HCT116 (cell line): ENCODE data around the gene NTHL1.
"Not testable (repeated sequence)": the region's sequence is repeated elsewhere in the genome, so short reads cannot be mapped to it uniquely, and the experiment has no call there.

Experiments
- EZH2 ChIP-seq: fragments of 200-600 bp; sonication (generic); IDR thresholded peaks from 2 replicates; pipeline ENCODE4 v1.6.1; 2017; ENCODE audit warnings: antibody characterized with exemption, mixed run types
- TF ChIP-seq, protein P1 (sequence below), 3 experiments: fragments of 200-600 bp in 1 of 3; sonication (generic) in 1 of 3; IDR thresholded peaks in 2 of 3; conservative IDR thresholded peaks in 1 of 3; 2 replicates each; pipeline ENCODE4 v1.5.1; 2012 to 2017; ENCODE audit warnings: low read depth in 2 of 3, low read length in 2 of 3, antibody characterized with exemption in 1 of 3, borderline replicate concordance in 1 of 3, control low read depth in 1 of 3, mild to moderate bottlenecking in 1 of 3, mixed read lengths in 1 of 3, mixed run types in 1 of 3, moderate library complexity in 1 of 3; ENCODE audit not compliant: insufficient read depth in 1 of 3

DNA sequence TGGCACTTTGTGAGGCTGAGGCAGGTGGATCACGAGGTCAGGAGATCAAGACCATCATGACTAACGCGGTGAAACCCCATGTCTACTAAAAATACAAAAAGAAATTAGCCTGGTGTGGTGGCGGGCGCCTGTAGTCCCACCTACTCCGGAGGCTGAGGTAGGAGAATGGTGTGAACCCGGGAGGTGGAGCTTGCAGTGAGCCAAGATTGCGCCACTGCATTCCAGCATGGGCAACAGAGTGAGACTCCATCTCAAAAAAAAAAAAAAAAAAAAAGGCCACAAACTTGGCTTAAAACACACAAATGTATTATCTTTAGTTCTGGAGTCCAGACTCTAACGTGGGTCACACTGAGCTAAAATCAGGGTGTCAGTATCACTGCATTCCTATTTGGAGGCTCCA, 35.9 kb downstream of the NTHL1 start:
- TF ChIP-seq EZH2, result not testable (repeated sequence)
- TF ChIP-seq, protein P1, sequence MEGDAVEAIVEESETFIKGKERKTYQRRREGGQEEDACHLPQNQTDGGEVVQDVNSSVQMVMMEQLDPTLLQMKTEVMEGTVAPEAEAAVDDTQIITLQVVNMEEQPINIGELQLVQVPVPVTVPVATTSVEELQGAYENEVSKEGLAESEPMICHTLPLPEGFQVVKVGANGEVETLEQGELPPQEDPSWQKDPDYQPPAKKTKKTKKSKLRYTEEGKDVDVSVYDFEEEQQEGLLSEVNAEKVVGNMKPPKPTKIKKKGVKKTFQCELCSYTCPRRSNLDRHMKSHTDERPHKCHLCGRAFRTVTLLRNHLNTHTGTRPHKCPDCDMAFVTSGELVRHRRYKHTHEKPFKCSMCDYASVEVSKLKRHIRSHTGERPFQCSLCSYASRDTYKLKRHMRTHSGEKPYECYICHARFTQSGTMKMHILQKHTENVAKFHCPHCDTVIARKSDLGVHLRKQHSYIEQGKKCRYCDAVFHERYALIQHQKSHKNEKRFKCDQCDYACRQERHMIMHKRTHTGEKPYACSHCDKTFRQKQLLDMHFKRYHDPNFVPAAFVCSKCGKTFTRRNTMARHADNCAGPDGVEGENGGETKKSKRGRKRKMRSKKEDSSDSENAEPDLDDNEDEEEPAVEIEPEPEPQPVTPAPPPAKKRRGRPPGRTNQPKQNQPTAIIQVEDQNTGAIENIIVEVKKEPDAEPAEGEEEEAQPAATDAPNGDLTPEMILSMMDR (IDR thresholded peaks at IDR 0.05 in 2 of 3, conservative IDR thresholded peaks at IDR 0.05 in 1 of 3; ENCODE audit: borderline replicate concordance in 1 of 3, insufficient read depth in 1 of 3, low read depth in 2 of 3, low read length in 2 of 3), result not testable (repeated sequence)
